Measurements from ENCODE around the gene BRIP1.

Gene BRIP1

DNA sequence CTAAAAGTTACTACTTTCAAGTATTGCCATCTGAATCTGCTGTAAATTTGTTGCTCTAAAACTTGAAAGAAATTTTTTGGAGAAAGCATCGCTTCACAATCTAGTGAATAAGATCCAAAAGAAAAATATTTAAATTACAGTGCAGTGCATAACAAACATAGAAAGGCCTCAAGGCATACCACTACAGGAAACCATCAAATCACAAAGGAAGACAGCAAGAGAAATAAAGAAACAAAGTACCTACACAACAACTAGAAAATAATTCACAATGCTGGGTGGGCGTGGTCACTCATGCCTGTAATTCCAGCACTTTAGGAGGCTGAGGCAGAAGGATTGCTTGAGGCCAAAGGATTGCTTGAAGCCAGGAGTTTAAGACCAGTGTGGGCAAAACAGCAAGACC is 104.9 kb downstream of the BRIP1 start:
- no peaks in the 10 kb centered on the region for H3K4me1 ChIP-seq (ENCODE audit: insufficient read depth, low read length)
- peaks cover 36% of the 10 kb centered on the region for H3K36me3 ChIP-seq (ENCODE audit: insufficient read depth, low read length)

DNA sequence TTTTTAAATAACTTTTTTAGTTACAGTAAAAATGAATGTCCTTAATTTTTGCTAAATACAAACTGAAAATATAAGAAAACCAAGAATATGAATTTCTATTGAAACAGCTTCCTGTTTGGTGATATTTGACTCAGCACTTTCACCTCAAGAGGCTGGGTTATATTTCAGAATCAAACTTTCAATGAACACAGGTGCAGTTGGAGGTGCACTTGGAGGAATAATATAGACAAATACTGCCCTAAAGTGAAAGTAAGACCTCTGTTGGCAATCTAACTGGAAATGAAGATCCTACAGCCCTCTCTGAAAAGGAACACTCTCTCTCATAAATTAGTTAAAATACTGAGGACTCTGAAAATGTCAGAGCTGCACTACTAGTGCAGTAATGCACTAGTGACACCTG is 106.2 kb downstream of the BRIP1 start:
- no peak overlapping the region for H3K9ac ChIP-seq (ENCODE audit: low read depth, low read length)
- H3K4me3 ChIP-seq (ENCODE audit: low read length), result no peak overlapping the region
- H3K9me3 ChIP-seq (ENCODE audit: insufficient read depth, low read depth, low read length), result 0 out of 2 replicates have a peak, but pooled peaks cover under 1% of the 10 kb centered on the region
- no peaks in the 10 kb centered on the region for H3K4me1 ChIP-seq (ENCODE audit: insufficient read depth, low read length)
- H3K27ac ChIP-seq (ENCODE audit: low read depth, low read length), result no peak overlapping the region
- peaks cover 34% of the 10 kb centered on the region for H3K36me3 ChIP-seq (ENCODE audit: insufficient read depth, low read length)
- no peaks in the 10 kb centered on the region for H3K27me3 ChIP-seq (ENCODE audit: insufficient read depth, low read length)

More for the DNA sequence above, 104.9 kb downstream of the BRIP1 start:
- H3K4me3 ChIP-seq (ENCODE audit: low read length), result no peak overlapping the region
- H3K9me3 ChIP-seq (ENCODE audit: insufficient read depth, low read depth, low read length), result peaks cover 3% of the 10 kb centered on the region; the same call in 1 of the 2 replicates
- WGBS, result 81% methylated on average over 1 of the region's 2 CpGs
- no peak overlapping the region; the same call in 1 of the 2 replicates for H3K27ac ChIP-seq (ENCODE audit: low read depth, low read length)
- H3K27me3 ChIP-seq (ENCODE audit: insufficient read depth, low read length), result no peaks in the 10 kb centered on the region
- H3K9ac ChIP-seq (ENCODE audit: low read depth, low read length), result no peak overlapping the region

DNA sequence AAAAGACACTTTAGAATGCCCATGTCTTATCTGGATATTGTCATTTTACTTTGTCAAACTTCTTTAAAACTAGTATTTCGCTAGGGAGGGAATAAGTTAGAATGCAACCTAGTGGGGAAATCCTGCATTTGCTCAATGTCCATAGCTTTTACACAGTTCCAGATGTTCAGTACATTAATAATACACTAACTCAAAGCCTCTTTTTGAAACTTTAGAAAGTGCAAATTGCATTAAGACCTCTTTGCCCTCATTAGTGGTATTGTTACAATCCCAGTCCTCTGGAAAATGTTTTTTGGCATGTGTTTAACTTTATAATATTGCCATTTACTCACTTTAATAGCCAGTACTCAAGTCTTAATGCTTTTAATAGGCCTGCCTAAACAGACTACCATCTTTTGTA is 106.8 kb downstream of the BRIP1 start:
- Histone ChIP-seq H3K27me3 (ENCODE audit: insufficient read depth, low read length) (no peaks in the 10 kb centered on the region), H3K36me3 (ENCODE audit: insufficient read depth, low read length) (peaks cover 34% of the 10 kb centered on the region), H3K4me3 (ENCODE audit: low read length) (no peak overlapping the region), H3K9ac (ENCODE audit: low read depth, low read length) (no peak overlapping the region), H3K9me3 (ENCODE audit: insufficient read depth, low read depth, low read length) (no peaks in the 10 kb centered on the region), H3K4me1 (ENCODE audit: insufficient read depth, low read length) (no peaks in the 10 kb centered on the region), H3K27ac (ENCODE audit: low read depth, low read length) (no peak overlapping the region)
- WGBS, result 88% methylated on average over 1 of the region's 1 CpG

DNA sequence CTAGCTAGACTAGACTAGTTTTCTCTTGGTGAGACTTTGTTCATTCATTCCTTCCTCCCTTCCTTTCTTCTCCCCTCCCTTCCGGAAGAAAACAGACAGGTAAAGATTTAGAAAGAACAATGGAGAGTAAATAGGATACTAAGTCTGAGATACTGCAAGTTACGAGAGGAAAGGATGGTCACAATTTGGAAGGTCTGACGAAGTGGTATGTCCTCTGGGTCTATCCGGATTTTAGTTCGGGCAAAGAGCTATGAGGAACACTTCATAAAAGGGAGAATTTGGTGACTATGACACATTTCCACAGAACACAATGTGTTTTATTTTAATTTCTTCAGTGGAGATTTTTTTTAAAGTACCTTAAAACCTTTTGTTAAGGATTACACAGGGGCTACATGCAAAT is 107.7 kb downstream of the BRIP1 start:
- peaks cover 37% of the 10 kb centered on the region for H3K36me3 ChIP-seq (ENCODE audit: insufficient read depth, low read length)
- WGBS, result 88% methylated on average over 5 of the region's 5 CpGs
- no peaks in the 10 kb centered on the region for H3K27me3 ChIP-seq (ENCODE audit: insufficient read depth, low read length)

DNA sequence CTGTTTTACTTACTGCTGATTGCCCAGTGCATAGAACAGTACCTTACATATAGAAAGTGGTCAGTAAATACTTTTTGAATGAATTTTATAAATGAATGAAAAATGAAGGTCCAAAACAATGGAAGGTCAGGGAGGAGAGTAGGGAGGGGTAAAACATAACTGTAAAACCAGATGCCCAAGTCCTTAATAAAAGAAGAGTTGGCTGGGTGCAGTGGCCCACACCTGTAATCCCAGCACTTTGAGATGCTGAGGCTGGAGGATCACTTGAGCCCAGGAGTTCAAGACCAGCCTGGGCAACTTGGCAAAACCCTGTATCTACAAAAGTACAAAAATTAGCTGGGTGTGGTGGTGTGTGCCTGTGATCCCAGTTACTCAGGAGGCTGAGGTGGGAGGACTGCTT is 108.2 kb downstream of the BRIP1 start:
- H3K36me3 ChIP-seq (ENCODE audit: insufficient read depth, low read length), result peaks cover 38% of the 10 kb centered on the region
- H3K9ac ChIP-seq (ENCODE audit: low read depth, low read length), result no peak overlapping the region

More for the DNA sequence above, 107.7 kb downstream of the BRIP1 start:
- Histone ChIP-seq H3K4me3 (ENCODE audit: low read length) (no peak overlapping the region), H3K9me3 (ENCODE audit: insufficient read depth, low read depth, low read length) (no peaks in the 10 kb centered on the region), H3K27ac (ENCODE audit: low read depth, low read length) (no peak overlapping the region), H3K9ac (ENCODE audit: low read depth, low read length) (no peak overlapping the region), H3K4me1 (ENCODE audit: insufficient read depth, low read length) (no peaks in the 10 kb centered on the region)

DNA sequence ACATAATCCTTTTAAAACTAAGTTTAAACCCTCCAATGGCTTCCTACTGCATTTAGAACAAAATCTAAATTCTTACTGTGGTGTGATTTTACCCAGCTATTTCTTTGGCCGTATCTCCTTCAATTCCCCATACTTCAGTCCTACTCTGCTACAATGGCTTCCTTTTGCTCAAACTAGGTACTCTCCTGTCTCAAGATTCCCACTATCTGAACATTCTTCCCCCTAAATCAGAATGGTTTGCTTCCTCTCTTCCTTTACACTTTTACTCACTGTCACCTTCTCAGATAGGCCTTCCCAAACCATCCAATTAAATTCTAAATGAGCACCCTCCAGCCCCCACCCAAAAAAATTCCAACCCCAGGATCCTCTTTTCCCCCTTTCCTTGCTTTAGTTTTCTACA is 109.2 kb downstream of the BRIP1 start:
- H3K9me3 ChIP-seq (ENCODE audit: insufficient read depth, low read depth, low read length), result peaks cover 4% of the 10 kb centered on the region; the same call in 1 of the 2 replicates
- no peak overlapping the region for H3K9ac ChIP-seq (ENCODE audit: low read depth, low read length)
- no peaks in the 10 kb centered on the region for H3K4me1 ChIP-seq (ENCODE audit: insufficient read depth, low read length)
- no peak overlapping the region for H3K4me3 ChIP-seq (ENCODE audit: low read length)
- H3K27me3 ChIP-seq (ENCODE audit: insufficient read depth, low read length), result no peaks in the 10 kb centered on the region
- WGBS, result 95% methylated on average over 1 of the region's 1 CpG
- peaks cover 39% of the 10 kb centered on the region for H3K36me3 ChIP-seq (ENCODE audit: insufficient read depth, low read length)
- H3K27ac ChIP-seq (ENCODE audit: low read depth, low read length), result no peak overlapping the region

More for the DNA sequence above, 108.2 kb downstream of the BRIP1 start:
- no peaks in the 10 kb centered on the region for H3K4me1 ChIP-seq (ENCODE audit: insufficient read depth, low read length)
- H3K9me3 ChIP-seq (ENCODE audit: insufficient read depth, low read depth, low read length), result peaks cover 1% of the 10 kb centered on the region; the same call in 1 of the 2 replicates
- no peak overlapping the region for H3K4me3 ChIP-seq (ENCODE audit: low read length)
- no peak overlapping the region for H3K27ac ChIP-seq (ENCODE audit: low read depth, low read length)
- no peaks in the 10 kb centered on the region for H3K27me3 ChIP-seq (ENCODE audit: insufficient read depth, low read length)

DNA sequence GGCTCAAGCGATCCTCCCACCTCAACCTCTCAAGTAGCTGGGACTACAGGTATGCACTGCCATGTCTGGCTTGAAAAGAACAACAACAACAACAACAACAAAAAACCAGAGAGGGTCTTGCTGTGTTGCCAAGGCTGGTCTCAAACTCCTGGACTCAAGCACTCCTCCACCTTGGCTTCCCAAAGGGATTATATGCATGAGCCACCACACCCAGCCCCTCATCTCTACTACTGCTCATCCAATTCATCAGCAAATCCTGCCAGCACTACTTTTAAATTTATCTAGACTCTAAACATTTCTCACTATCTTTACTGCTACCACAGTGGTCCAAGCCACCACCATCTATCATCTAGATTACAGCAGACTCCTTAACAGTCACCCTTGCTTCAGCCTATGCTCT is 109.6 kb downstream of the BRIP1 start:
- no peak overlapping the region for H3K4me3 ChIP-seq (ENCODE audit: low read length)
- H3K9me3 ChIP-seq (ENCODE audit: insufficient read depth, low read depth, low read length), result peaks cover 4% of the 10 kb centered on the region; the same call in 1 of the 2 replicates
- no peaks in the 10 kb centered on the region for H3K27me3 ChIP-seq (ENCODE audit: insufficient read depth, low read length)
- H3K27ac ChIP-seq (ENCODE audit: low read depth, low read length), result no peak overlapping the region
- H3K4me1 ChIP-seq (ENCODE audit: insufficient read depth, low read length), result no peaks in the 10 kb centered on the region
- H3K9ac ChIP-seq (ENCODE audit: low read depth, low read length), result no peak overlapping the region
- 86% methylated on average over 1 of the region's 1 CpG for WGBS
- peaks cover 36% of the 10 kb centered on the region for H3K36me3 ChIP-seq (ENCODE audit: insufficient read depth, low read length)

DNA sequence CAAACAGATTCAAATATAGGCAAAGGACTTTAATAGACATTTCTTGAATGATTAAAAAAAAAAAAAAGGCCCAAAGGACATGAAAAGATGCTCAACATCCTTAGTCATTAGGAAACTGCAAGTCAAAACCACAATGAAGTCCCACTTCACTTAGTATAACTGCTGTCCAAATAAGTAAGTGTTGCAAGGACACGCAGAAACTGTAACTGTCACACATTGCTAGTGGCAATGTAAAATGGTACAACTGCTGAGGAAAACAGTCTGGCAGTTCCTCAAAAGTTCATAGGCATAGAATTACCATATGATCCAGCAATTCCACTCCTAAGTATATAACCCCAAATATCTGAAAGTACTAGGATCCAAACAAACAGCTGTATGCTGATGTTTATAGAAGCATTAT is 112.7 kb downstream of the BRIP1 start:
- no peak overlapping the region for H3K4me3 ChIP-seq (ENCODE audit: low read length)
- no peak overlapping the region for H3K27ac ChIP-seq (ENCODE audit: low read depth, low read length)
- no peak overlapping the region for H3K9ac ChIP-seq (ENCODE audit: low read depth, low read length)
- no peaks in the 10 kb centered on the region for H3K27me3 ChIP-seq (ENCODE audit: insufficient read depth, low read length)
- H3K36me3 ChIP-seq (ENCODE audit: insufficient read depth, low read length), result peaks cover 37% of the 10 kb centered on the region
- WGBS, result 91% methylated on average over 1 of the region's 1 CpG
- H3K4me1 ChIP-seq (ENCODE audit: insufficient read depth, low read length), result no peaks in the 10 kb centered on the region
- H3K9me3 ChIP-seq (ENCODE audit: insufficient read depth, low read depth, low read length), result peaks cover 24% of the 10 kb centered on the region

DNA sequence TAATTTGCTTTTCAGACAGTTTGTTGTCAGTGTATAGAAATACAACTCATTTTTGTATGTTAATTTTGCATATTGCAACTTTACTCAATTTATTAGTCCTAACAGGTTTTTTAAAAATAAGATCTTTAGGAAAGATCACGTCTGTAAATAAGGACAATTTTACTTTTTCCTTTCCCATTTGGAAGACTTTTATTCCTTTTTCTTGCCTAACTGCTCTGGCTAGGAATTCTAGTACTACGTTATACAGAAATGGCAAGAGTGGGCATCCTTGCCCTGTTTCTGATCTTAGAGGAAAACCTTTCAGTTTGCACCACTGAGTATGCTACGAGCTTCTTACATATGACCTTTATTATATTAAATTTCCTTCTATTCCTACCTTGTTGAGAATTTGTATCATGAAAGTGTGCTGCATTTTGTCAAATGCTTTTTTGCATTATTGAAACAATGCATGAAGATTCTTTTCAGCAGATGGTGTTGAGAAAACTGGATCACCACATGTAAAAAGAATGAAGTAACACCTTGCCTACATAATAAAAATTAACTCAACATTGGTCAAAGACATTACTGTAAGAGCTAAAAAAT is 113.4 kb downstream of the BRIP1 start:
- Histone ChIP-seq H3K4me1 (ENCODE audit: insufficient read depth, low read length) (no peaks in the 10 kb centered on the region), H3K4me3 (ENCODE audit: low read length) (no peak overlapping the region), H3K27ac (ENCODE audit: low read depth, low read length) (no peak overlapping the region), H3K36me3 (ENCODE audit: insufficient read depth, low read length) (peaks cover 38% of the 10 kb centered on the region), H3K9me3 (ENCODE audit: insufficient read depth, low read depth, low read length) (peaks cover 24% of the 10 kb centered on the region), H3K27me3 (ENCODE audit: insufficient read depth, low read length) (no peaks in the 10 kb centered on the region), H3K9ac (ENCODE audit: low read depth, low read length) (no peak overlapping the region)
- WGBS, result 94% methylated on average over 3 of the region's 3 CpGs

DNA sequence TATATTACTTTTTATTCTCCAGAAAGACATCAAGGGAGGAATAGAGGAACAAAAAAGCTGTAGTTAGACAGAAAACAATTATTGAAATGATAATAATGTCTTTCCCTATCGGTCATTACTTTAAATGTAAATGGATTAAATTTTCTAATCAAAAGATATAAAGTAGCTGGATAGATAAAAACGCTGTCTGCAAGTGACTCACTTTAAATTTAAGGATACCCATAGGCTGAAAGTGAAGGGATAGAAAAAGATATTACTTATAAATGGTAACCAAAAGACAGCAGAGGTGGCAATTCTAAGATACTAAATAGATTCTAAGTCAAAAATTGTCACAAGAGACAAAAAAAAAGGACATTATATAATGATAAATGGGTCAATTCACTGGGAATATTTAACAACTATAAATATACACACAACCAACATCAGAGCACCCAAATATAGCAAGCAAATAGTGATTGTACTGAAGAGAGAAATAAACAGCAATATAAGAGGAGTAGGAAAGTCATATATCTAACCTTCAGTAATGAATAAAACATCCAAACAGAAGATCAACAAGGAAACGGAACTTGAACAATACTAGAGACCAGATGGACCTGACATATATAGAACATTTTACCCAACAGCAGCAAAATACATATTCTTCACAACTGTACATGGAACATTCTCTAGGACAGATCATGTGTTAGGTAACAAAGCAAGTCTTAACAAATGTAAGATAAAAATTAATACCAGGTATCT is 116.9 kb downstream of the BRIP1 start:
- 97% methylated on average over 2 of the region's 3 CpGs for WGBS
- H3K27ac ChIP-seq (ENCODE audit: low read depth, low read length), result no peak overlapping the region
- no peak overlapping the region for H3K9ac ChIP-seq (ENCODE audit: low read depth, low read length)
- no peak overlapping the region for H3K4me3 ChIP-seq (ENCODE audit: low read length)
- no peaks in the 10 kb centered on the region for H3K4me1 ChIP-seq (ENCODE audit: insufficient read depth, low read length)
- peaks cover 28% of the 10 kb centered on the region for H3K9me3 ChIP-seq (ENCODE audit: insufficient read depth, low read depth, low read length)
- peaks cover 54% of the 10 kb centered on the region for H3K36me3 ChIP-seq (ENCODE audit: insufficient read depth, low read length)
- no peaks in the 10 kb centered on the region for H3K27me3 ChIP-seq (ENCODE audit: insufficient read depth, low read length)

DNA sequence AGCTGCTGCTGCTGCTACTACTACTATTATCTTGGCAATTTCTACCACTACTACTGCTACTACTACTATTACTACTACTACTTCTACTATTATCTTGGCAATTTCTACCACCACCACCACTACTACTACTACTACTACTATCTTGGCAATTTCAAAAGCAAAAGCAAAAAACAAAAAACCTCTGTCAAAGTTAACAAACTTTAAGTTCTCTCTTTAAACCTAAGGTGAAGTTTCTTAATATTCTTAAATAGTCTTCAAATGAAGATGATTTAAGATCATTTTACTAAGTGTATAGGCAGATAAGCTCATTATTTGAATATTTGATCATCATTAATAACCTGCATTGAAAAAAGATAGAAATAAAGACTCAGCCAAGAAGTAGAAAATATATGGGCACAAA is 118.5 kb downstream of the BRIP1 start:
- Histone ChIP-seq H3K9ac (ENCODE audit: low read depth, low read length) (no peak overlapping the region), H3K4me3 (ENCODE audit: low read length) (no peak overlapping the region), H3K4me1 (ENCODE audit: insufficient read depth, low read length) (no peaks in the 10 kb centered on the region), H3K27ac (ENCODE audit: low read depth, low read length) (no peak overlapping the region), H3K9me3 (ENCODE audit: insufficient read depth, low read depth, low read length) (peaks cover 24% of the 10 kb centered on the region), H3K27me3 (ENCODE audit: insufficient read depth, low read length) (no peaks in the 10 kb centered on the region), H3K36me3 (ENCODE audit: insufficient read depth, low read length) (peaks cover 62% of the 10 kb centered on the region)
